Fibroblast of villous mesenchyme (primary cell): Measurements from ENCODE around the gene COLQ. TPM values are rescaled to one million over a fixed set of nuclear protein-coding genes. Genes with fewer than 3 reads are reported as not detected.

Experiments
- DNase-seq: peaks from one replicate; pipeline ENCODE4 v3.0.0-alpha.2; 2010; ENCODE audit warnings: low read depth
- H3K4me3 ChIP-seq: 2 replicates; pipeline ENCODE4 v1.5.1; 2011; ENCODE audit warnings: low read depth, mild to moderate bottlenecking, low read length
- CTCF ChIP-seq: IDR thresholded peaks from 2 replicates; pipeline ENCODE4 v1.5.1; 2012; ENCODE audit warnings: low read depth, mild to moderate bottlenecking, low read length; ENCODE audit not compliant: insufficient read depth
- total RNA-seq: library from RNA; depleted of rRNA; stranded (reverse); fragments of >200 nt; gene quantifications from 2 replicates; pipeline ENCODE4 v1.2.3, GENCODE V29; 2012

COLQ gene
- total RNA-seq, 1 donor, result 0.43 TPM

DNA sequence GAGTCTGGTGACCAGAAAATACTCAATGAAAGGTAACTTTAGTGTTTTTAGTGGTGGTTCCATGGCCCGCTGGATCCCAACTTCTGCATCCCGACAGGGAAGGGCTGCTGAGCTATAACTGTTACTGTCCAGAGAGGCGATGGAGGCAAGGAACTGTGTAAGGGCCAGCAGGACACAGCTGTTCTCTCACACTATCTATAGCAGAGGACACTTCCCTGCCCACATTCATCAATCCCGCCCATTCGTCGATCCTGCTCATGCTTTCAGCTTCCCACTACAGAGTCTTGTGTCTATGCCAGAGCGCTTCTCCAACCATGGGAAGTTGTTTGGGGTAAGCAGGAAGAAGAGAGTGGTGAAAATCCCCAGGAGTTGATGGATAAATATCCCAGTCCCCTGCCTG lies 8.4 kb downstream of the COLQ start:
- DNase-seq, result no peak
- no peak overlapping the region for H3K4me3 ChIP-seq
- TF ChIP-seq CTCF, result no peak

- no peak overlapping the region for H3K4me3 ChIP-seq
- TF ChIP-seq CTCF, result no peak
- DNase-seq, result peak; percentile 6
These were observed 9.3 kb downstream of the COLQ start for GRCh38 chr3:15512166-15512565.

DNA sequence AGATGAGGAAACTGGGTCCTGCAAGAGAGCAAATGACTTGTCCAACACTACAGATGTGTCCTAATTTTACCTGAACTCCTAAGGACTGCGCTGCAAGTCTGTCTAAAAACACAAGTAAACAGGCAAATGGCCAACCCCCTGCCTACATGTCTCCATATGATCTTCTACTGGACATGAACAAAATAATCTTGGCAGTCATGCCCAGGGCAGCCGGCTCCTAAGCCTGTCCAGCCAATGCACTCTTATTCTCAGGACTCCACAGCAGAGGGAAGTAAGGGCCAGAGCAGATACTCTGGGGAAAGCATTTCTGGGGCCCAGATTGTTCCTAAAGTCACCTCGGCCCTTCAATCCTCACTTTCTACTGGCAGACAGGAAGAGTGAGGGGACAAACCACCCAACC lies 10.3 kb downstream of the COLQ start:
- H3K4me3 ChIP-seq, result no peak overlapping the region
- DNase-seq, result no peak
- no peak for TF ChIP-seq CTCF

GRCh38 chr3:15510493-15510892 lies 11.0 kb downstream of the COLQ start:
- TF ChIP-seq CTCF, result no peak
- no peak overlapping the region for H3K4me3 ChIP-seq
- no peak for DNase-seq

DNA sequence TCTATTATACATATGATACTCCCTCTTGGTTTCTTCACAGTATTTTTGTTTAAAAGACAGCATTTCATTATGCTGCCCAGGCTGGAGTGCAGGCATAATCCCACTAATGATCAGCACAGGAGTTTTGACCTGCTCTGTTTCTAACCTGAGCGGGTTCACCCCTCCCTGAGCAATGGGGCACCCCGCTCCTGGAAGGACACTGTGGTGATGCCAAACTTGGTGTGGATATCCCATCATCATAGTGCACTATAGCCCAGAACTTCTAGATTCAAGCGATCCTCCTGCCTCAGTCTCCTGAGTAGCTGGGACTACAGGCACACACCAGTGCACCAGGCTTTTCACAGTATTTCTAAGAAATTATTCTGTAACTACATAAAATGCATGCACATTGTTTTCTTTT lies 14.9 kb downstream of the COLQ start:
- no peak for TF ChIP-seq CTCF
- no peak for DNase-seq
- H3K4me3 ChIP-seq, result no peak overlapping the region

DNA sequence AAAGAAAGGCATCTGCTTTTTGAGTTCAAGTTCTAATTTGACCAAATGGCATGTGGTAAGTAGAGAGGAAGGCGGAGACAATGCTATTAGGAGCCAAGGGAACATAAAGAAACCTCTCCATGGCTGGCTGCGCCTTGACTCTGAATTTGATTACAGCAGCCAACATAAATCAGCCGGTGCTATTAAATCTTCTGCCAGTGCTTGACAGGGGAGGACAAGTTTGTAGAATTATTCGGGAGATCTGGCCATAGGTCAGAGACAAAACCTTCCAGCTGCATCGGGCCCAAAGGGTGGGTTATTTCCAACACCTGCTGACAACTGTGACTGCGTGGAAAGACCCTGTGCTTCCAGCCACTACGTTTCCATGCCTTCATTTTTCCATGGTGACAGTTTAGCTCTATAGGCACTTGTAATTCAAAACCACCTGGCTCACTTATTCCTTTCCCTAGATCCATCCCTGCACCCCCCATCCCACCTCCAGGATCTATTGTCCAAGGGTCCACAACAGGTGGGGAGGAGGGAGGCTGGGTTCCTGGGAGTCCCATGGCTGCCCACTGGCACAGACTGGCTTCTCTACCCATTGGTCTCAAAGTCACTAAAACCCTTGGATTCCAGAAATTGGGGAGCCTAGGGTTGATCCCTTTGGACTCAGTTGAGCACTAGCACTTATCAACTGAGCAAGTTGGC lies 15.9 kb downstream of the COLQ start:
- no peak for DNase-seq
- H3K4me3 ChIP-seq, result no peak overlapping the region
- no peak for TF ChIP-seq CTCF

DNA sequence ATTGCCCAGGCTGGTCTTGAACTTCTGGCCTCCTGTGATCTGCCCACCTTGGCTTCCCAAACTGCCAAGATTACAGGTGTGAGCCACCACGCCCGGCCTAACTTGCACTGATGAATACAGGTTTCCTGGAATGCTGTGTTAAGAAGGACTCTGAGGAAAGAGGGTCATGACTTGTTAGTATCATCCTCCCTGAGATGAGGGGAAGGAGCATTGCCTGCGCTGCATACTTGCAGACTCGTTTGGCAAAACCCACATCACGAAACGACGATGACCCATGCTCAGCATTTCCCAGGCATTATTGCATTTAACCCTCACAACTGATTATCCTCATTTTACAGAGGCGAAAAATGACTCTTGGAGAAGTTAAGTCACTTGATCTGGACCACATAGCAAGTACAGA lies 18.9 kb downstream of the COLQ start:
- H3K4me3 ChIP-seq, result no peak overlapping the region
- no peak for DNase-seq
- TF ChIP-seq CTCF, result no peak
